ENCODE measurements around the gene PAK1. TPM values are rescaled to one million over a fixed set of nuclear protein-coding genes. Genes with fewer than 3 reads are reported as not detected.

PAK1 gene
- total RNA-seq, 1 donor from 2014 or later = 83.2 TPM

DNA sequence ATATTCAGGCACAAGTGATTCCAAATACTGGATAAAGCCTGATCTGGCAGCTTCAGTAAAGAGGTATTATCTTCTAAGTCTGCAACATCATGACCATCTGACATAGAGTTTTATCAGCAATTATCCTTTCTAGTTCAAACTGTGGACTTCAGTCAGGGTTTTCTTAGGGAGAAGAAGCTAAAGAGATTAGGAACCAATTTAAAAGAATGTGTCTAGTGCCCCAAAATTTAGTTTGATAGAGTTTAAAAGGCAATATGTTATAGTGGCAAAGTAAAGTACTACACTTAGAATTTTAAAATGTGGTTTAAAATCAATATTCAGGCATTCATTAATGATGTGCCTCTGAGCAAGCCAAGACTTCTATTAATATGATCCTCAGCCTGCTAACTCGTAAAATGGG, 5.4 kb downstream of the PAK1 start:
- H3K27me3 Mint-ChIP-seq (ENCODE audit: low read depth) = no peaks in the 10 kb centered on the region
- no peaks in the 10 kb centered on the region for H3K9me3 Mint-ChIP-seq
- H3K36me3 Mint-ChIP-seq = no peaks in the 10 kb centered on the region

DNA sequence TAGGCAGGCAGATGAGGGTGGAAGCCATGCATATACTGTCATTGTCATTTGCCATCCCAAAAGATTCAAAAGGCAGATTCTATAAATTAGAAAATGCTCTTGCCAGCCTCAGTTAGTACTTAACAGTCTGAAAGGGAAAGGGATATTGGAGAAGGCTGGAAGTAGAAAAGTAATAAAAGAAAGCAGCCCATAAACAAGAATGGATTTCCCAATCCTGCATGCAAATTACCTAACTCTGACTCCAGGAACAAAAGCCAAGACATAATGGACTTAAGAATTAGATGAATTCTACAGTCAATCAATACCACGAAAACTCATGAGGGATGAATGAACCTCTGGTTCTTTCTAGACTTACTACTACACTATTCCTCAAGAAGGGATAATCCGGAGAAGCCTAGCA, 5.9 kb downstream of the PAK1 start:
- H3K36me3 Mint-ChIP-seq = no peaks in the 10 kb centered on the region
- H3K4me3 Mint-ChIP-seq = no peak overlapping the region
- TF ChIP-seq, protein P1, sequence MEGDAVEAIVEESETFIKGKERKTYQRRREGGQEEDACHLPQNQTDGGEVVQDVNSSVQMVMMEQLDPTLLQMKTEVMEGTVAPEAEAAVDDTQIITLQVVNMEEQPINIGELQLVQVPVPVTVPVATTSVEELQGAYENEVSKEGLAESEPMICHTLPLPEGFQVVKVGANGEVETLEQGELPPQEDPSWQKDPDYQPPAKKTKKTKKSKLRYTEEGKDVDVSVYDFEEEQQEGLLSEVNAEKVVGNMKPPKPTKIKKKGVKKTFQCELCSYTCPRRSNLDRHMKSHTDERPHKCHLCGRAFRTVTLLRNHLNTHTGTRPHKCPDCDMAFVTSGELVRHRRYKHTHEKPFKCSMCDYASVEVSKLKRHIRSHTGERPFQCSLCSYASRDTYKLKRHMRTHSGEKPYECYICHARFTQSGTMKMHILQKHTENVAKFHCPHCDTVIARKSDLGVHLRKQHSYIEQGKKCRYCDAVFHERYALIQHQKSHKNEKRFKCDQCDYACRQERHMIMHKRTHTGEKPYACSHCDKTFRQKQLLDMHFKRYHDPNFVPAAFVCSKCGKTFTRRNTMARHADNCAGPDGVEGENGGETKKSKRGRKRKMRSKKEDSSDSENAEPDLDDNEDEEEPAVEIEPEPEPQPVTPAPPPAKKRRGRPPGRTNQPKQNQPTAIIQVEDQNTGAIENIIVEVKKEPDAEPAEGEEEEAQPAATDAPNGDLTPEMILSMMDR (IDR thresholded peaks at IDR 0.05; ENCODE audit: unreplicated experiment) = no peak
- H3K4me1 Mint-ChIP-seq = peaks cover 43% of the 10 kb centered on the region
- DNase-seq (ENCODE audit: low spot score in 2 of 2, unreplicated experiment in 2 of 2) = no peak
- H3K9me3 Mint-ChIP-seq = no peaks in the 10 kb centered on the region
- H3K27me3 Mint-ChIP-seq (ENCODE audit: low read depth) = no peaks in the 10 kb centered on the region
- H3K27ac Mint-ChIP-seq = no peak overlapping the region

More for the DNA sequence above, 5.4 kb downstream of the PAK1 start:
- H3K4me1 Mint-ChIP-seq = peaks cover 42% of the 10 kb centered on the region
- no peak overlapping the region for H3K27ac Mint-ChIP-seq
- H3K4me3 Mint-ChIP-seq = no peak overlapping the region
- no peak for DNase-seq (ENCODE audit: low spot score in 2 of 2, unreplicated experiment in 2 of 2)
- TF ChIP-seq, protein P1 (IDR thresholded peaks at IDR 0.05; ENCODE audit: unreplicated experiment) = peak; percentile 42

DNA sequence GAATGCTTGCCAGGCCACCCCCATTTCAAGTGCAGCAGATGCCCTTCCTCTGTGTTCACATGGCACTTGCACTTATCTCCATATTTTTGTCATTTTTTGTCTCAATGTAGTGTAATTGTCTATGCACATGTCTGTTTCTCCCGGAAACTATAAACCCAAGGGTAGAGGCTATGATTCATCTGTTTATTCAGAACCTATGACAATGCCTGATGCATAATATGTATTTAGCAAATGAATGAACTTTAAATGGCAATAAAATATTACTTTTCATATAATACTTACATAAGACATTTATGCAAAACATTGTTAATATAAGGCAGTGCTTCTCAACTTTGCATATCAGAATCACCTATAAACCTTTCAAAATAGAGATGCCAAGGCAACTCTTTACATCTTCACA, 6.7 kb downstream of the PAK1 start:
- no peak for DNase-seq (ENCODE audit: low spot score in 2 of 2, unreplicated experiment in 2 of 2)
- Mint-ChIP-seq H3K27me3 (ENCODE audit: low read depth) (no peaks in the 10 kb centered on the region), H3K4me1 (peaks cover 36% of the 10 kb centered on the region), H3K9me3 (no peaks in the 10 kb centered on the region), H3K4me3 (no peak overlapping the region), H3K27ac (no peak overlapping the region), H3K36me3 (no peaks in the 10 kb centered on the region)
- TF ChIP-seq, protein P1 (IDR thresholded peaks at IDR 0.05; ENCODE audit: unreplicated experiment) = no peak

DNA sequence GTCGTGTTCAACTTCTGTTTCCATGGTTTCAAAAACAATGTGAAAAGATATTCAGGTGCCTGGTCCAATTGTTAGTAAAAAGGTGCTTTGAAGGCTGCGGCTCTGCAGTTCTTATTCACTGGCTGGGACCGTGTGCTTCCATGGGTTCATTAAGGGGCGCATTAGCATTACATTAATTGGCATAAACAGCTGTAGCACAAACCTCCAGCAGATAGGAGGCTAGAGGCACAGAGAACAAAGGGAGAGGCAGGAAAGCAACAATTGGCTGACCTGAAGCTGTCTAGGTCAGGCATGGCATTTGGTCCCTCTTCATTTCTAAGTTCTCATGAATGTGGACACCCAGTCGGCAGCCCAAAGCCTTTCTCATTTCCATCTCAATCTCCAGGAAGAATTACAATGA, 16.6 kb downstream of the PAK1 start:
- H3K27ac Mint-ChIP-seq = no peak overlapping the region
- H3K4me1 Mint-ChIP-seq = peaks cover 16% of the 10 kb centered on the region

DNA sequence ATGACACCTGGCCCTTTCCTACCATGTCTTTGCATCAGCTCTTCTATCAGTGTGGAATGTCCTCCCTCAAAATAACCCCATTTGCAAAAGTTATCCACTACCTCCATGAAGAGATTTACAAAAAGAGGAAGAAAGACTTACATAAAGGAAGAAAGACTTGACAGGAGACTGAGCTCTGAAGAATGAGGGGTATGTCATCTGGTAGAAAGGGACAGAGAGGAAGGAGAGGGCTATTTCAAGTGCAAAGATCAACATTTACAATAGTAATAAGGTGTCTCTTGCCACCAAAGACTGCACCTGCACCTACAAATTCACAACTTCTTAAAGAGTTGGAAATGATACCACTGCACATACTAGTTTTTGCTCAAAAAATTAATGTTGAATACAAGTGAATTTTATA, 18.2 kb downstream of the PAK1 start:
- no peak for DNase-seq (ENCODE audit: low spot score in 2 of 2, unreplicated experiment in 2 of 2)
- Mint-ChIP-seq H3K27me3 (ENCODE audit: low read depth) (no peaks in the 10 kb centered on the region), H3K36me3 (peaks cover 2% of the 10 kb centered on the region), H3K4me3 (no peak overlapping the region), H3K27ac (no peak overlapping the region), H3K4me1 (peaks cover 22% of the 10 kb centered on the region), H3K9me3 (no peaks in the 10 kb centered on the region)
- TF ChIP-seq, protein P1 (IDR thresholded peaks at IDR 0.05; ENCODE audit: unreplicated experiment) = no peak

More for the DNA sequence above, 16.6 kb downstream of the PAK1 start:
- DNase-seq (ENCODE audit: low spot score in 2 of 2, unreplicated experiment in 2 of 2) = no peak
- Mint-ChIP-seq H3K9me3 (no peaks in the 10 kb centered on the region), H3K4me3 (no peak overlapping the region), H3K27me3 (ENCODE audit: low read depth) (no peaks in the 10 kb centered on the region), H3K36me3 (peaks cover 2% of the 10 kb centered on the region)
- TF ChIP-seq, protein P1 (IDR thresholded peaks at IDR 0.05; ENCODE audit: unreplicated experiment) = no peak

Measured in mesothelial cell of epicardium (in vitro differentiated cells).